Fibroblast of the aortic adventitia (primary cell): Measurements from ENCODE around the gene RAE1. TPM values are rescaled to one million over a fixed set of nuclear protein-coding genes. Genes with fewer than 3 reads are reported as not detected.

Experiments used
- DNase-seq: peaks from one replicate; pipeline ENCODE4 v3.0.0-alpha.2; 2010; ENCODE audit warnings: low read depth
- H3K4me3 ChIP-seq: 2 replicates; pipeline ENCODE4 v1.5.1; 2011; ENCODE audit warnings: low read depth, mild to moderate bottlenecking, control low read depth, low read length, moderate library complexity
- total RNA-seq: library from RNA; depleted of rRNA; stranded (reverse); fragments of >200 nt; gene quantifications from 2 replicates; pipeline ENCODE4 v1.2.3, GENCODE V29; 2012; ENCODE audit warnings: low replicate concordance
- TF ChIP-seq, protein P1 (sequence below): IDR thresholded peaks from 2 replicates; pipeline ENCODE4 v1.5.1; 2011; ENCODE audit warnings: mild to moderate bottlenecking, low read length, control low read depth, inconsistent platforms; ENCODE audit not compliant: insufficient read depth

The RAE1 gene
- total RNA-seq, 1 donor: 24.8 TPM

DNA sequence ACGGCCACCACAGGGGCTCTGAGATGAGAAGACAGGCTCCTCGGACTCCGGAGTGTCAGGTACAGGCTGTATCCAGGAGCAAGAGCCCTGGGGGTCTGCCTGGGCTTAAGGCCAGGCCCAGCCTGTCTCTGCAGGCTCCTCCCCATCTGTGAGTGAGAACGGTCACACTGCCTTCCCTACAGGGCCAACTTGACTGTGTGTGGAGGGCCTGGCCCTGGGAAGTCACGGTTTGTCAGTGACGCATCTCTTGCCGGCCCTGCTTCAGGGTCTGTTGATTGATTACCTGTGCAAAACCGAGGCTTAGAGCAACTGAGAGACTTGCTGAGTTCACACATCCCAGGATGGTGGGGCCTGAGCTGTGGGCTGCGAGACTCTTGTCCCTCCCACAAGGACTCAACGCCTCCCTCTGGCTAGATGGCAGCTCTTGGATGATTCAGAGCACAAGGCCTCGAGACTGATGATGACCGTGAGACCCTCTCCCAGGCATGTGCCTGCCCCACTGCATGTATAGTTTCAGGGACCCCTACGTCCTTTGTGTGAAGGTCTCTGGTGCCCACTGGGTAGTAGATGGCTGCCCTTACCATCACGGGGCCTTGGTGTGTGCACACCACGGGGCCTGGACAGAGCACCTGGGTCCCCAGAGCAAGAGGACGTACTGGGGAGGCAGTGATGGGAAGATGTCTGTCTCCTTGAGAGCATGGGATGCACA, 46.1 kb downstream of the RAE1 start:
- TF ChIP-seq, protein P1, sequence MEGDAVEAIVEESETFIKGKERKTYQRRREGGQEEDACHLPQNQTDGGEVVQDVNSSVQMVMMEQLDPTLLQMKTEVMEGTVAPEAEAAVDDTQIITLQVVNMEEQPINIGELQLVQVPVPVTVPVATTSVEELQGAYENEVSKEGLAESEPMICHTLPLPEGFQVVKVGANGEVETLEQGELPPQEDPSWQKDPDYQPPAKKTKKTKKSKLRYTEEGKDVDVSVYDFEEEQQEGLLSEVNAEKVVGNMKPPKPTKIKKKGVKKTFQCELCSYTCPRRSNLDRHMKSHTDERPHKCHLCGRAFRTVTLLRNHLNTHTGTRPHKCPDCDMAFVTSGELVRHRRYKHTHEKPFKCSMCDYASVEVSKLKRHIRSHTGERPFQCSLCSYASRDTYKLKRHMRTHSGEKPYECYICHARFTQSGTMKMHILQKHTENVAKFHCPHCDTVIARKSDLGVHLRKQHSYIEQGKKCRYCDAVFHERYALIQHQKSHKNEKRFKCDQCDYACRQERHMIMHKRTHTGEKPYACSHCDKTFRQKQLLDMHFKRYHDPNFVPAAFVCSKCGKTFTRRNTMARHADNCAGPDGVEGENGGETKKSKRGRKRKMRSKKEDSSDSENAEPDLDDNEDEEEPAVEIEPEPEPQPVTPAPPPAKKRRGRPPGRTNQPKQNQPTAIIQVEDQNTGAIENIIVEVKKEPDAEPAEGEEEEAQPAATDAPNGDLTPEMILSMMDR: no peak
- no peak overlapping the region for H3K4me3 ChIP-seq
- DNase-seq: no peak

DNA sequence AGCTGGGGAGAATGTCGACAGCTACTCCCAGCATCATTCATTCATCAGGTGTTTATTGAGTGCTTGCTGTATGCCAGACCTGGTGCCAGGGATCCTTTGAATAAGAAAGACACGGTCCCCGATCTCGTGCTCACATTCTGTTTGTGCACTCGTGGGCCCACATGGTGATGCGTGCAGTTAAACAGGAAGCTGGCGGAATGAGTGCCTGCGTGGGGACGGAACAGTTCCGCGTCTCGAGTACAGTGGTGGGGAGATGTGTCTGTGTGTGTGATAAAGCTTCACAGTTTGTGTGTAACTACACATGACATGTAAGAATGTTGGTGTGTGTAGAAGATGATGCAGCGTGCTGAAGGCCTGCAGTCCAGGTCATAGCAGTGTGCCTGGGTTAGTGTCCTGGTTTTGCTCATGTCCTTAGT, 46.6 kb downstream of the RAE1 start:
- no peak for DNase-seq
- H3K4me3 ChIP-seq: no peak overlapping the region
- TF ChIP-seq, protein P1: no peak

DNA sequence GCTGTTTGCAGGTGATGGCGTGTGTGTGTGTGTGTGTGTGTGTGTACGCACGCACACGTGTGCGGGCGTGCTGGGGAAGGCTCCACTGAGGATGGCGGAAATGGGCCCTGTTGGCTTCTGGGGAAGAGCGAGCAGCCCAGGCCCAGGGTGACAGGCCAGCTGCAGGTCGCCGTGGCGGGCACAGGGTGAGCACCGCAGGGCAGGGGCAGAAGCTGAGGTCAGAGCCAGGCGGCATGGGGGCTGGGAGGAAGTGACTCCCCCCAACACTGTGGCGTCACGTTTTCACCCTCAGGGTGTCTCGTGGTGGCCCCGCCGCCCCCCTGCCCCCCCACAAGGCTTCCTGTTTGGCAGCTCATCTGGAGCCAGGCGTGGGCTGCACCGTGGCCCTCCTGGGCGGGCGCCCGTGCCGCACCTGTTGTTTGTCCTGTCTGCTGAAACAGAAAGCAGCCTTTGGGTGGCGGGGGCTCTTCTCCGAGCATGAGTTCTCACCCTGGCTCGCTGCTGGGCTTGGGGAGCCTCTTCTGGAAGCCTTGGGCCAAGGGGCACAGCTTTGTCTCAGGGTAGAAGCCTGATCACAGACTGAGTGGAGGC, 47.3 kb downstream of the RAE1 start:
- DNase-seq: no peak
- no peak overlapping the region for H3K4me3 ChIP-seq
- TF ChIP-seq, protein P1: no peak

DNA sequence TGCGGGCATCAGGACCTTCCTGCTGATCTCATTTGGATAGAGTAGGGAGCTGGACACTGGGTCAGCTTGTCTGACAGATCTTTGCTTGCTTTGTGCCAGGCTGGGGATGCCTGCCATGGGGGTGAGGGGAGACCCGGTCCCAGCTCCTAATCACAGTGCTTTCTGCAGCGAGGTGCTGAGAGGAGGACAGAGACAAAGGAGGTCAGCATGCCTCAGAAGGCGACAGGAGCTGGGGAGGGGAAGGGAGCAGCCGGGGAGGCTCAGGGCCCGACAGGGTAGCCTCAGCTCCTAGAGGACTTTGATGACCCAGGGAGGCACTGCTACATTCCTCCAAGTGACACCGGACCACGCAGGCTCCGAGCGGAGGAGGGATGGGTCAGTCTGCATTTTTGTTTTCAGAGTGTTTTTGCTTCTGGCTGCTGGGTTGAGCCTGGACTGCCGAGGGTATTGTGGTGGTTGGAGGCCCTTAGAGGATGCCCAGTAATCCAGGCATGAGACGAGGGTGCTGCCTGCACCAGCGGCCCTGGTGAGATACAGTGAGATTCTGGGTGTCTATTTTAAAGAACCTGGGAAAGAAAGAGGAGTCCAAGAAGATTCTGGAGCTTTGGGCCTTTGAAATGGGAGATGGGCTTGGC, 48.0 kb downstream of the RAE1 start:
- DNase-seq: no peak
- TF ChIP-seq, protein P1: no peak

DNA sequence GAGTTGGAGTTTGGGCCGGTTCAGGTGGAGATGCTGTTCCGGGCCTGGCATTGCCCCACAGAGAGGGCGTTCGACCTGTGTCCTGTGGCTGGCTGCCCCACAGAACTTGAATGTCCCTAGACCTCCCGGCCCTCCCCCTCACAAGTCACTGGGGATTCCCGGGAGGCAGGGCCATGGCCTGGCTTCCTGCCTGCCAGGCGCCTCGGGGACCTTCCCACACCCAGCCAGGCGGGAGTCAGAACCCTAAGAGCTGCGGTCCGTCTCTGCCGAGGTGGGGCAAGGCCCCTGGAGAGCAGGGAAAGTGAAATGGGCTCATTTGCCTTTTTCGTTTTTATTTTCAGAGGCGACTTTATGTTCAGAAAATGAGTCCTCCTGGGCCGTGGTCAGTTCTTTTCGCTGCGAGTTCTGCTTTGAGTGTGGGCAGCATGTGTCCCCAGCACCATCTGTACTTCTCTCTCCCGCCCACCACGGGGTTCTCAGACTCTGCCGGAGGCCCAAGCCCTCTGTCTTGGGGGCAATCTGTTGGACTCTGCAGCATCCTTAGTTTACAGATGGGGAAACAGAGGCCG, 48.6 kb downstream of the RAE1 start:
- TF ChIP-seq, protein P1: no peak
- H3K4me3 ChIP-seq: no peak overlapping the region
- no peak for DNase-seq

More for the DNA sequence above, 48.0 kb downstream of the RAE1 start:
- H3K4me3 ChIP-seq: no peak overlapping the region

DNA sequence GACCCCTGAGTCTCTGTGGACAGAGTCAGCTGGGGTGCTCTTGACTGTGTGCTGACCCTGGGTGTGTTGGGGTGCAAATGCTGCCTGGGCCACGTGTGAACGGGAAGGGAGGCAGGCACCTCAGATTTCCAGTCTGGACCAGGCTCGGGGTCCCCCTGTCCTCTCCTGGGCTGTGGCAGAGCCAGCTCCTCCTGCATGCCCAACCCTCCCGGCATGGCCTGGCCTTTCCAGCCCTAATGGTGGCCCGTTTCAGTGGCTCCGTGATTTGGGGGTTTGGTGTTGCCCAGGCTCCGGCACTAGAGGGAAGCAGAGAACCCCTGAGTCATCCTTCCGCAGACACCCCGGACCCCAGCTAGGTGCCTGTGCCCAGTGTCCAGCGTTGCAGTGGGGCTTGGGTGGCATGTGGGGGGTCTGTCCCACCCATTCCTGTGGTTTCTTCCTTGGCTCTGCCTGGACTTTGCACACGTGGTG, 49.2 kb downstream of the RAE1 start:
- no peak for DNase-seq

More for the DNA sequence above, 49.2 kb downstream of the RAE1 start:
- TF ChIP-seq, protein P1: no peak
- no peak overlapping the region for H3K4me3 ChIP-seq
